HG02623 (cell line): ENCODE data around the gene ZNF77.
A peak's percentile ranks its signal among the peaks of the same experiment; 100 is the strongest.
"Not testable (repeated sequence)": the region's sequence is repeated elsewhere in the genome, so short reads cannot be mapped to it uniquely, and the experiment has no call there.

ENCODE experiments used
- ATAC-seq: cut with Tn5 transposase; IDR thresholded peaks from one replicate; pipeline ENCODE4 v1.9.1; 2021; ENCODE audit warnings: moderate library complexity; ENCODE audit not compliant: unreplicated experiment

Gene ZNF77

GRCh38 chr19:2944775-2945574, at the start of gene ZNF77:
TSS of gene ZNF77 (minus strand) at chr19:2944971. CDS start at chr19:2944840, 131 bp downstream.
- peak; percentile 97 for ATAC-seq

DNA sequence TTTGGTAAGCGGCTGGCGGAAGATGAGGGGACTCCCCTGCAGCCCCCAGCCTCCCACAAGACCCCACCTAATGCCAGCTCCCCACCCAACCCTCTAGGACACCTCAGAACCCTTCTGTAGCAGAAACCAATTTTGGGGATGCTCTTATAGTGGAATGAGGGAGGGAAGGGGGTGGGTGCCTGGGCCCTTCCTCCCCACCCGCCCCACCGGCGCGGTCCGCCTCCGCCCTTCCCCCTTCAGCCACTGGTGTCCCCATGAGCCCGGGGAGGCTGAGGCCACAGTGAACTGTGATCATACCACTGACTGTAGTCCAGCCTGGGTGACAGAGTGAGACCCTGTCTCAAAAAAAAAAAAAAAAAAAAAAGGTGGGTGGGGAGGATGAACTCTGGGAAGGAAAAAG, 48.8 kb upstream of the ZNF77 start:
- no peak for ATAC-seq

DNA sequence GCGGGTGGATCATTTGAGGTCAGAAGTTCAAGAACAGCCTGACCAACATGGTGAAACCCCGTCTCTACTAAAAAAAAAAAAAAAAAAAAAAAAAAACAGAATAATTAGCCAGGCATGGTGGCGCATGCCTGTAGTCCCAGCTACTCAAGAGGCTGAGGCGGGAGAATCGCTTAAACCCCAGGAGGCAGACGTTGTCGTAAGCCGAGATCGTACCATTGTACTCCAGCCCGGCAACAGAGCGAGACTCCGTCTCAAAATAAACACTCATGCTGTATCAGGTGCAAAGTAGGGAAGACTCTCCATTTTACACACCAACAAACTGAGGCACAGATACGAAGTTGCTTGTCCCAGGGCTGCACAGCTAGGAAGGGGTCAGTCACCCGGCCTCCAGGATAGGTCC, 48.2 kb upstream of the ZNF77 start:
- no peak for ATAC-seq

- not testable (repeated sequence) for ATAC-seq
These were observed 47.6 kb upstream of the ZNF77 start for GRCh38 chr19:2992333-2992732.

- no peak for ATAC-seq
These were observed 44.6 kb upstream of the ZNF77 start for GRCh38 chr19:2989236-2989946.

DNA sequence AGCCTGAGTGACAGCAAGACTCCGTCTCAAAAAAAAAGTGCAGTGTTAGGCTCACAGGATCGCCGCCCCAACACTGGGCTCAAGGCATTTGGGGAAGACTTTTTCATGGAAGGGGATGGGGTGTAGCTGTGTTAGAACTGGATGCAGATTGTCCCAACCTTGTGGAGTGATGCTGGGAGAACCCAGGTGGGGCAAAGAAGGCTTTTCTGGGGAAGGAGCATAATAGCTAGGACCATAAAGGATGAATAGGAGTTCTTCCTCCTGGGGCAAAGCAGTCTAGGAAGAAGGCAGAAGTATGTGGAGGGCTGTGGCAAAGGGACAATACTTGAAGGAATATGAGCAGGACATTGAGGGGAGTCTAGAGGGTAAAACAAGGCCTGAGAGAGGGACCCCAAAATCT, 43.8 kb upstream of the ZNF77 start:
- ATAC-seq: no peak

GRCh38 chr19:2987797-2988196, 43.0 kb upstream of the ZNF77 start:
- ATAC-seq: no peak

GRCh38 chr19:2986951-2987524, 42.3 kb upstream of the ZNF77 start:
- no peak for ATAC-seq

GRCh38 chr19:2984215-2984528, 39.4 kb upstream of the ZNF77 start:
- ATAC-seq: no peak

DNA sequence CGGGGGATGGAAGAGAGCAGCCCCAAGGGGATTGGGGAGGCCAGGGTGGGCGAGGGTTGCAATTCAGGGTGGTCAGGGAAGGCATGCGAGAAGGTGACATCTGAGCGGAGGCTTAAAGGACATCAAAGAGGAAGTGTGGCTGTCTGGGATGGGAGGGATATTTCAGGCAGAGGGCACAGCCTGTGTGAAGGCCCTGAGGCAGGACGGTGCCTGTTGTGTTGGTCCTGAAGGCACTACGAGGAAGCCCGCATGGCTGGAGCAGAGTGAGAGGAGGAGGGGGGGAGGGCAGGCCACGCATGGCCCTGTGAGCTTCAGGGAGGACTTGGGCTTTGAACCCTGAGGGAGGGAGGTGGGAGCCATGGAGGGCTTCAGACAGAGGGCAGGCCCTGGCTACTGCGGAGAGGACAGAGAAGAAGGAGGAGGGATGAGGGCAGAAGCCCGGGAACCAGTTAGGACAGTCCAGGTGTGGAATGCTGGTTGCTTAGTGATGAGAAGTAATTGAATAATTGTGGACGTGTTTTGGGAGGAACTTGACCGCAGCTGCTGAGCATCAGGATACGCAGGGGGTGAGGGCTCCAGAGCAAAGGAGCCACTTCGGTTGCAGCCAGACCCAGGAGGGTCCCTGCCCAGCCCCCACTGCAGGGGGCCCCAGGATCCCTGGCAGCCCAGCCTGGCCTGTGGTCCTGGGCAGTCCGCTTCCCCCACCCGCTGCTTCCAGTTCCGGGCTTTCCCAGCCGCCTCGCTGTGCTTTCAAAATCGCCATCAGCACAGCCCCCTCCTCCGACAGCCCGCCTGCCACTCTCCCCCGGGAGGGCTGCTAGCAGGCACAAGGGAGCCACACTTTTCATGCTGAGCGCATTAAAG, 38.8 kb upstream of the ZNF77 start:
- no peak for ATAC-seq

- ATAC-seq: no peak
These were observed 38.2 kb upstream of the ZNF77 start for GRCh38 chr19:2982983-2983350.

DNA sequence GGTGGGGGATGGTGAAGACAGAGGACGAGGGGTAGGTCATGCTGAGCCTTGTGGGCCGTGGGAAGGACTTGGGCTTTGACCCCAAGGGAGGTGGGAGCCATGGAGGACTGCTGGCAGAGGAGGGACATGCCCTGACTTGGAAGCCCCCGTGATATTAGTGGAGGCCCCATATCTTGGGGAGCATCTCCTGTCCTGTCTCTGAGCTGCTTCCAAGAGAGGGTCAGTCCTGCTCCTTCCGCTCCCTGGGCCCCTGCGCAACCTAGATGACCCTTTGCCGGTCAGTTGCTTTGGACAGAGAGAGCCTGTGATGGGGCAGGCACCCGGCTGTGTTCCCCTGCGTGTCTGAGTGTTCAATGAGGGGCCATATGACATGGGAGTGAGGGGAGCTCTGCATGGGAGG, 37.8 kb upstream of the ZNF77 start:
- ATAC-seq: no peak

DNA sequence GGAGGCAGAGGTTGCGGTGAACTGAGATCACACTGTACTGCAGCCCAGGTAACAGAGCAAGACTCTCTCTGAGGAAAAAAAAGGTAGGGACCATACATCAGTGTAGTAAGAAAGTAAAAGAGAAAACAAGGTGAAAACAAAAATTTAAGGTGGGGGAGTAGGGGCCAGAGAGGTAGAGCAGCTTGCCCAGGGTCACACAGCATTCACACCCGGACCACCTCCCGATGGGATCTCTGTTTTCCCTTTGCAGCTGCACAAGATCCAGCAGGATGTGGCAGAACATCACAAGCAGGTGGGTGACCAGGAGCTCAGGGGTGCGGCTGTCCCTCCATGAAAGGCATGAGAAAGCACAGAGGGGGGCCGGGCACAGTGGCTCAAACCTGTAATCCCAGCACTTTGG, 37.1 kb upstream of the ZNF77 start:
- no peak for ATAC-seq

DNA sequence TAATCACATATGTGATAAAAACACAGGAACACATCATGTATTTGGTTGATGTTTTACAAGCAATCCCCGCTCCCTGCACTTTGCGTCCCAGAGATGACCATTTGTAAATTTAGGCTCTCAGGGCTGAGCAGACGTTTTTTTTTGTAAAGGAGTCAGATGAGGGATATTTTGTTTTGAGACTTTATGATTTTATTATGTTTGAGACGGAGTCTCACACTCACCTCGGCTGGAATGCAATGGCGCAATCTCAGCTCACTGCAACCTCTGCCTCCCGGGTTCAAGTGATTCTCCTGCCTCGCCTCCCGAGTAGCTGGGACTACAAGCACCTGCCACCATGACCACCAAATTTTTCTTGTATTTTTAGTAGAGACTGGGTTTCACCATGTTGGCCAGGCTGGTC, 34.0 kb upstream of the ZNF77 start:
- ATAC-seq: no peak

GRCh38 chr19:2978166-2978767, 33.5 kb upstream of the ZNF77 start:
- no peak for ATAC-seq

- no peak for ATAC-seq
These were observed 33.0 kb upstream of the ZNF77 start for GRCh38 chr19:2977746-2978138.

- peak; percentile 94 for ATAC-seq
These were observed 32.4 kb upstream of the ZNF77 start, which contains the start of gene TLE6 for GRCh38 chr19:2977001-2977745. TSS of gene TLE6 (plus strand) at chr19:2977564. CDS start at chr19:2978234, 670 bp downstream.

DNA sequence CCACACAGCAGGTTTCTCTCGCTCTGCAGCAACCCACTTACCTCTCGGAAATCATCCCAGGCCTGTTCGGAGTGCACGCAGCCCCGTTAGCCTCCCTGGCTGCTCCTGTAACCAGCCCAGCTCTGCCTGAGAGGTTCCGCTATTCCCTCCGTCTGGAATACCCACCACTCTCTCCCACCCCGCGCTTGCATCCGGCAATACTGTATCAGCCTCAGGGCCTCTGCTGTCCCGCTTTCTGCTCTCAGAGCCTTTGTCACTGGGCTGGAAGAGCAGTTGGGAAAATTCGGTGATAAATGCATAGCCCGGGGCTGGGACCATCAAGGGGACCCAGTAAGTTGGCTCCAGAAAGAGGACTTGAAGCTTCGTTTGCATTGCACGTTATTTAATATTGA, 31.8 kb upstream of the ZNF77 start:
- no peak for ATAC-seq

- ATAC-seq: no peak
These were observed 29.7 kb upstream of the ZNF77 start for GRCh38 chr19:2974342-2975041.

- ATAC-seq: no peak
These were observed 28.5 kb upstream of the ZNF77 start for GRCh38 chr19:2973229-2973628.
